PC-9 (cell line): ENCODE results near the gene NUDT22. TPM values are rescaled to one million over a fixed set of nuclear protein-coding genes. Genes with fewer than 3 reads are reported as not detected.

Experiments
- BruUV-seq: library from RNA; stranded (reverse); fragments of 400-500 nt; replicated peaks from 2 replicates; lab custom pipeline; 2021; lab: Mats Ljungman, UMichigan
- CTCF ChIA-PET: fragments of 300-600 bp; sonication (Branson Sonifier 250); formaldehyde crosslinking; loops from one replicate; lab custom pipeline; 2022; ENCODE audit warnings: antibody characterized with exemption; lab: Charles Lee
- POLR2A ChIA-PET: fragments of 300-600 bp; sonication (Branson Sonifier 250); formaldehyde crosslinking; loops from one replicate; lab custom pipeline; 2022; ENCODE audit warnings: antibody characterized with exemption; ENCODE audit not compliant: unreplicated experiment; lab: Charles Lee
- DNase-seq, 2 experiments: peaks; one replicate each; pipeline versions ENCODE4 v3.0.0 to v3.0.0-alpha.2; 2015 to 2022; ENCODE audit warnings: mixed read lengths in 1 of 2
- H2AFZ ChIP-seq: fragments of 200-600 bp; sonication (generic); 2 replicates; pipeline ENCODE4 v1.8.1; 2017; ENCODE audit warnings: antibody characterized with exemption
- H3F3A ChIP-seq: fragments of 200-600 bp; sonication (generic); 2 replicates; pipeline ENCODE4 v1.8.1; 2017; ENCODE audit warnings: antibody characterized with exemption, mild to moderate bottlenecking, low read depth; ENCODE audit not compliant: insufficient read depth
- H3K27ac ChIP-seq: fragments of 200-600 bp; sonication (generic); 2 replicates; pipeline ENCODE4 v1.6.1; 2016; ENCODE audit warnings: mixed run types
- H3K27me3 ChIP-seq: fragments of 200-600 bp; sonication (generic); 2 replicates; pipeline ENCODE4 v1.6.1; 2016; ENCODE audit warnings: low read depth, mixed run types; ENCODE audit not compliant: insufficient read depth
- H3K36me3 ChIP-seq: fragments of 200-600 bp; sonication (generic); 2 replicates; pipeline ENCODE4 v1.6.1; 2016; ENCODE audit warnings: low read depth, mixed run types
- H3K4me1 ChIP-seq: fragments of 200-600 bp; sonication (generic); replicated peaks from 2 replicates; pipeline ENCODE4 v1.6.1; 2016; ENCODE audit warnings: mixed run types; ENCODE audit not compliant: insufficient read depth
- H3K4me2 ChIP-seq: fragments of 200-600 bp; sonication (generic); 2 replicates; pipeline ENCODE4 v1.6.1; 2017; ENCODE audit warnings: mixed run types
- H3K4me3 ChIP-seq: fragments of 200-600 bp; sonication (generic); 2 replicates; pipeline ENCODE4 v1.6.1; 2016; ENCODE audit warnings: mixed run types
- H3K79me2 ChIP-seq: fragments of 200-600 bp; sonication (generic); 2 replicates; pipeline ENCODE4 v1.6.1; 2017; ENCODE audit warnings: low read depth, mixed run types
- H3K9me2 ChIP-seq: fragments of 200-600 bp; sonication (generic); 2 replicates; pipeline ENCODE4 v1.8.1; 2017; ENCODE audit warnings: mild to moderate bottlenecking; ENCODE audit not compliant: insufficient read depth
- H3K9me3 ChIP-seq: fragments of 200-600 bp; sonication (generic); 2 replicates; pipeline ENCODE4 v1.8.1; 2016; ENCODE audit warnings: low read depth; ENCODE audit not compliant: insufficient read depth
- H4K20me1 ChIP-seq: fragments of 200-600 bp; sonication (generic); 2 replicates; pipeline ENCODE4 v1.8.1; 2017; ENCODE audit not compliant: insufficient read depth
- CTCF ChIP-seq: fragments of 200-600 bp; sonication (generic); conservative IDR thresholded peaks from 2 replicates; pipeline ENCODE4 v1.6.1; 2017; ENCODE audit warnings: mixed run types, antibody characterized with exemption, mild to moderate bottlenecking, moderate library complexity
- EZH2 ChIP-seq: fragments of 200-600 bp; sonication (generic); IDR thresholded peaks from 2 replicates; pipeline ENCODE4 v1.8.0; 2017; ENCODE audit warnings: antibody characterized with exemption, low read depth
- intact Hi-C: fragments of 100-400 bp; cut with micrococcal nuclease; formaldehyde crosslinking; loops from one replicate; pipeline ENCODE4 v1.10.0; 2022; ENCODE audit not compliant: unreplicated experiment
- total RNA-seq: library from RNA; stranded (reverse); gene quantifications from 2 replicates; pipeline ENCODE4 v1.2.3, GENCODE V29; 2021

NUDT22 gene
- total RNA-seq, 1 experiment from 2014 or later: 87.4 TPM

GRCh38 chr11:64238999-64239398, 12.9 kb downstream of the NUDT22 start:
- no peak for DNase-seq
- Histone ChIP-seq H3K4me3 (no peak overlapping the region), H3F3A (peaks cover 46% of the 10 kb centered on the region), H3K27ac (peak overlapping the region; percentile 97; the same call in 1 of the 2 replicates), H3K9me2 (no peaks in the 10 kb centered on the region), H3K4me2 (peak overlapping the region; percentile 95; the same call in 1 of the 2 replicates), H3K79me2 (peaks cover 38% of the 10 kb centered on the region), H3K9me3 (no peaks in the 10 kb centered on the region), H4K20me1 (peaks cover 13% of the 10 kb centered on the region), H2AFZ (no peak overlapping the region), H3K4me1 (peaks cover 44% of the 10 kb centered on the region), H3K36me3 (peaks cover 10% of the 10 kb centered on the region), H3K27me3 (no peaks in the 10 kb centered on the region)
- intact Hi-C loops: no loop called here
- POLR2A ChIA-PET: no interaction called here
- TF ChIP-seq CTCF: no peak
- no peak for TF ChIP-seq EZH2
- CTCF ChIA-PET: interaction anchor here (1.1 kb wide), 1 partner anchor 28 kb away, joined by 15 read pairs; no protein-coding TSS in a partner anchor
- no TSS peak for BruUV-seq

GRCh38 chr11:64239662-64240434, 13.8 kb downstream of the NUDT22 start:
- Histone ChIP-seq H3K4me1 (peaks cover 46% of the 10 kb centered on the region), H3F3A (peaks cover 53% of the 10 kb centered on the region), H4K20me1 (peaks cover 14% of the 10 kb centered on the region), H3K4me3 (peak overlapping the region; percentile 90; the same call in 1 of the 2 replicates), H2AFZ (no peak overlapping the region), H3K9me2 (no peaks in the 10 kb centered on the region), H3K79me2 (peaks cover 44% of the 10 kb centered on the region), H3K27ac (peak overlapping the region; percentile 97), H3K36me3 (peaks cover 10% of the 10 kb centered on the region), H3K9me3 (no peaks in the 10 kb centered on the region), H3K27me3 (no peaks in the 10 kb centered on the region), H3K4me2 (peak overlapping the region; percentile 95)
- ChIA-PET CTCF (interaction anchor here (0.5 to 1.1 kb wide), 3 partner anchors 27 to 449 kb away, joined by 3 to 15 read pairs (median 6); no protein-coding TSS in a partner anchor), POLR2A (no interaction called here)
- BruUV-seq: no TSS peak
- DNase-seq: peak in 1 of 2 experiments; percentile 37
- intact Hi-C loops: loop anchor here (1.0 to 2.0 kb wide), 3 partner anchors 10 to 77 kb away; partner anchors contain the start of genes DNAJC4, ESRRA and TRMT112
- no peak for TF ChIP-seq EZH2
- no peak for TF ChIP-seq CTCF

- BruUV-seq: TSS peak; percentile 81
- intact Hi-C loops: loop anchor here (1.0 to 2.0 kb wide), 4 partner anchors 10 to 76 kb away; partner anchors contain the start of genes DNAJC4, ESRRA and TRMT112
- peak within 1 kb of the TSS; percentile 69 for H2AFZ ChIP-seq
These were observed 14.6 kb downstream of the NUDT22 start, which contains the start of gene FKBP2 for GRCh38 chr11:64240435-64241240. FKBP2 (plus strand) TSS chr11:64241095; CDS start chr11:64242388, 1,293 bp downstream.

More at GRCh38 chr11:64240435-64241240, 14.6 kb downstream of the NUDT22 start, which contains the start of gene FKBP2:
- Histone ChIP-seq H3K36me3 (peaks cover 10% of the 10 kb centered on the region), H3F3A (peaks cover 58% of the 10 kb centered on the region), H3K9me3 (no peaks in the 10 kb centered on the region), H3K4me3 (peak within 1 kb of the TSS; percentile 90), H3K27ac (peak within 1 kb of the TSS; percentile 97), H3K27me3 (no peaks in the 10 kb centered on the region), H4K20me1 (peaks cover 11% of the 10 kb centered on the region; the same call in 1 of the 2 replicates), H3K79me2 (peaks cover 45% of the 10 kb centered on the region), H3K4me1 (peaks cover 46% of the 10 kb centered on the region), H3K9me2 (no peaks in the 10 kb centered on the region), H3K4me2 (peak within 1 kb of the TSS; percentile 95)
- peak; percentile 97 to 98 for DNase-seq
- ChIA-PET POLR2A (interaction anchor here (0.6 to 1.0 kb wide), 8 partner anchors 8 to 1617 kb away, joined by 3 to 17 read pairs (median 4); partner anchors contain the start of gene PRDX5), CTCF (interaction anchor here (0.6 to 1.5 kb wide), 4 partner anchors 31 to 615 kb away, joined by 3 to 11 read pairs (median 6); no protein-coding TSS in a partner anchor)
- TF ChIP-seq CTCF (no peak), EZH2 (no peak)
